Measurements from ENCODE around the gene ITGB2. TPM values are rescaled to one million over a fixed set of nuclear protein-coding genes. Genes with fewer than 3 reads are reported as not detected.

Gene ITGB2
- total RNA-seq, 1 donor from 2014 or later = 6.9 TPM

- Histone ChIP-seq H3K4me3 (ENCODE audit: low read depth, low read length) (no peak overlapping the region), H3K27me3 (ENCODE audit: control insufficient read depth, insufficient read depth, low read length) (peaks cover 10% of the 10 kb centered on the region), H3K36me3 (ENCODE audit: control insufficient read depth, insufficient read depth, low read length) (no peaks in the 10 kb centered on the region)
- no peak for DNase-seq (ENCODE audit: low read depth)
- TF ChIP-seq, protein P1, sequence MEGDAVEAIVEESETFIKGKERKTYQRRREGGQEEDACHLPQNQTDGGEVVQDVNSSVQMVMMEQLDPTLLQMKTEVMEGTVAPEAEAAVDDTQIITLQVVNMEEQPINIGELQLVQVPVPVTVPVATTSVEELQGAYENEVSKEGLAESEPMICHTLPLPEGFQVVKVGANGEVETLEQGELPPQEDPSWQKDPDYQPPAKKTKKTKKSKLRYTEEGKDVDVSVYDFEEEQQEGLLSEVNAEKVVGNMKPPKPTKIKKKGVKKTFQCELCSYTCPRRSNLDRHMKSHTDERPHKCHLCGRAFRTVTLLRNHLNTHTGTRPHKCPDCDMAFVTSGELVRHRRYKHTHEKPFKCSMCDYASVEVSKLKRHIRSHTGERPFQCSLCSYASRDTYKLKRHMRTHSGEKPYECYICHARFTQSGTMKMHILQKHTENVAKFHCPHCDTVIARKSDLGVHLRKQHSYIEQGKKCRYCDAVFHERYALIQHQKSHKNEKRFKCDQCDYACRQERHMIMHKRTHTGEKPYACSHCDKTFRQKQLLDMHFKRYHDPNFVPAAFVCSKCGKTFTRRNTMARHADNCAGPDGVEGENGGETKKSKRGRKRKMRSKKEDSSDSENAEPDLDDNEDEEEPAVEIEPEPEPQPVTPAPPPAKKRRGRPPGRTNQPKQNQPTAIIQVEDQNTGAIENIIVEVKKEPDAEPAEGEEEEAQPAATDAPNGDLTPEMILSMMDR (IDR thresholded peaks at IDR 0.05; ENCODE audit: insufficient read depth, low read length, poor library complexity, severe bottlenecking) = no peak
These were observed 2.9 kb upstream of the ITGB2 start for GRCh38 chr21:44923480-44924084.

- TF ChIP-seq, protein P1 (IDR thresholded peaks at IDR 0.05; ENCODE audit: insufficient read depth, low read length, poor library complexity, severe bottlenecking) = no peak
- H3K4me3 ChIP-seq (ENCODE audit: low read depth, low read length) = no peak overlapping the region
- peaks cover 15% of the 10 kb centered on the region for H3K27me3 ChIP-seq (ENCODE audit: control insufficient read depth, insufficient read depth, low read length)
- no peak for DNase-seq (ENCODE audit: low read depth)
- H3K36me3 ChIP-seq (ENCODE audit: control insufficient read depth, insufficient read depth, low read length) = no peaks in the 10 kb centered on the region
These were observed 1.2 kb upstream of the ITGB2 start for GRCh38 chr21:44921928-44922327.

DNA sequence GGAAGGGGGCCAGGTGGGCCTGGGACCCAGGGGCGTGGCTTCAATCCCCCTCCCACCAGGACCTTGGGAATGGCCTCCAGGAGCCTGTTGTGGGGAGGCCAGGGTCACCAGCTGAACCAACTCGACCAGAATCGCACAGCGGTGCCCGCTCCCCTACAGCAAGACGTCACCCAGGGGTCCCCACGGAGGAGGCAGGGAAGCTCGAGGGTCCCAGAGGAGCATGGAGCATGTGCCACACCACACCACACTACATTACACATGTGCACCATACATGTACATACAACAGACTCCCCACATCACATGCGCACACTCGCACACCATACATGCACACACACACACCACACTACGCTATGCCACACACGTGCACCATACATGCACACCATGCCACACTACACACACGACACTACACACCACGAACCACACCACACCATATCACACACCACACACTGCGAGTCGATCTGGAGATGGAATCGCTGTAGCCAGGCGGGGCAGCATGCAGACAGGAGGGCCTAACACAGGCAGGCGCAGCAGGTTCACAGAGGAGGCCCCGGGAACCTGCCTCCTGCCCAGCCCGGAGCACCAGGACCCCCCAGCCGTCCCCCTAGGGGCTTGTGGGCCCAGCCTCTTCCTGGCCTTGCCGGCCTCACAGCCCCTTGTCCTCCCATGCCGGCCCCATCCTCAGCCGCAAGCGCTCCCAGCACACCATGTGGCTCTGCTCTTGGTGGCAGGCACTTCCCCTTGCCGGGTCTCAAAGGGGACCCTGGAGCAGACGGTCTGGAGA lies 596 bp downstream of the ITGB2 start:
- no peak for DNase-seq (ENCODE audit: low read depth)
- Histone ChIP-seq H3K4me3 (ENCODE audit: low read depth, low read length) (no peak overlapping the region), H3K27me3 (ENCODE audit: control insufficient read depth, insufficient read depth, low read length) (peaks cover 15% of the 10 kb centered on the region), H3K36me3 (ENCODE audit: control insufficient read depth, insufficient read depth, low read length) (no peaks in the 10 kb centered on the region)
- TF ChIP-seq, protein P1 (IDR thresholded peaks at IDR 0.05; ENCODE audit: insufficient read depth, low read length, poor library complexity, severe bottlenecking) = no peak

- no peaks in the 10 kb centered on the region for H3K36me3 ChIP-seq (ENCODE audit: control insufficient read depth, insufficient read depth, low read length)
- H3K4me3 ChIP-seq (ENCODE audit: low read depth, low read length) = no peak overlapping the region
- TF ChIP-seq, protein P1 (IDR thresholded peaks at IDR 0.05; ENCODE audit: insufficient read depth, low read length, poor library complexity, severe bottlenecking) = no peak
- DNase-seq (ENCODE audit: low read depth) = no peak
- peaks cover 15% of the 10 kb centered on the region for H3K27me3 ChIP-seq (ENCODE audit: control insufficient read depth, insufficient read depth, low read length)
These were observed 1.4 kb downstream of the ITGB2 start for GRCh38 chr21:44919111-44919912.

DNA sequence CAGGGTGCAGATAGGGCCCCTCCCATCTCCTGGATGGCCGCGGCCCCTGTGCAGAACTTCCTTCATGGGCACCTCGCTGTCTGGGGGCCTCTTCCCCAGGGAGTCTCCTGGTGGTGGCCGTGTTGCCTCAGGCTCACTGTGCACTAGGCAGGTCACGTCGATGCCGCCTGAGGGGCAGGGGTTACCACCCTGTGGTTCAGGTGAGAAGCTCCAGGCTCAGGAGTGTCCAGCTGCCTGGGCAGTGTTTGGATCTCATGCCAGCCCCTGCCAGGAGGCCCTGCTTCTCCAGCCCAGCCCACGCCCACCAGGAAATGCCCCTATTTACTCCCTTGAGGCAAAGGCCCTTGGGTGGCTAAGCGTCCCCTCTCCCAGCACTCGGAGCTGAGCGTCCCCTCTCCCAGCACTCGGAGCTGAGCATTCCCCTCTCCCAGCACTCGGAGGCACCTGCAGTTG lies 2.1 kb downstream of the ITGB2 start:
- H3K4me3 ChIP-seq (ENCODE audit: low read depth, low read length) = no peak overlapping the region
- no peak for DNase-seq (ENCODE audit: low read depth)
- TF ChIP-seq, protein P1 (IDR thresholded peaks at IDR 0.05; ENCODE audit: insufficient read depth, low read length, poor library complexity, severe bottlenecking) = no peak
- no peaks in the 10 kb centered on the region for H3K36me3 ChIP-seq (ENCODE audit: control insufficient read depth, insufficient read depth, low read length)
- peaks cover 15% of the 10 kb centered on the region for H3K27me3 ChIP-seq (ENCODE audit: control insufficient read depth, insufficient read depth, low read length)

Measured in kidney epithelial cell (primary cell).